NT2/D1 (cell line): ENCODE results near the gene ASXL1.

Experiments
- SUZ12 ChIP-seq: IDR thresholded peaks from 2 replicates; pipeline ENCODE4 v1.6.1; 2011; ENCODE audit not compliant: insufficient read length, insufficient read depth; ENCODE audit errors: extremely low read depth
- YY1 ChIP-seq: IDR thresholded peaks from 2 replicates; pipeline ENCODE4 v1.6.1; 2011; ENCODE audit not compliant: insufficient read length, insufficient read depth
- ZNF274 ChIP-seq: IDR thresholded peaks from 2 replicates; pipeline ENCODE4 v1.6.1; 2011; ENCODE audit warnings: mild to moderate bottlenecking, low read depth, low read length

- TF ChIP-seq SUZ12, result no peak
- no peak for TF ChIP-seq YY1
- TF ChIP-seq ZNF274, result no peak
Observed at GRCh38 chr20:32404017-32404416, 45.9 kb downstream of the ASXL1 start.
